ENCODE data around the gene CEP83.
A peak's percentile ranks its signal among the peaks of the same experiment; 100 is the strongest.
"Not testable (repeated sequence)": the region's sequence is repeated elsewhere in the genome, so short reads cannot be mapped to it uniquely, and the experiment has no call there.

CEP83 gene

DNA sequence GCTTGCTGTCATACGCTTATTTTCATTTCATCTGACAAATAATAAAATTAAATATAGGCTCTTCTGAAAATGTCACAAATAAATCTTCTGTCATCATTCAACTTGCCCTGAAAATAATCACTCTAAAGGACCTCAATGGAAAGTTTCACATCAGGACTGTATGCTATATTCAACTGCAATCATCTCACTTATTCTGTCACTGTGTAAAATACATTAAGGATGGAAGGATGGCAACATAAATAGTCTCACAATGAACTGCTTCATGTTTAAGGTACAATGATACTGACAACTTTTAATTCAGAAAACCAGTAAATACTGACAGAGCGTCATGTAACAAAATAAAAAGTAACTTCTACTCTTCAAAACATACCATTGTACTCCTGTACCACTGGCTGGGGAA is 82.1 kb downstream of the CEP83 start:
- DNase-seq (ENCODE audit: low spot score), result no peak

- no peak for DNase-seq (ENCODE audit: low spot score)
Observed at GRCh38 chr12:94374124-94374523, 85.5 kb downstream of the CEP83 start.

GRCh38 chr12:94372461-94372860 is 87.2 kb downstream of the CEP83 start:
- no peak for DNase-seq (ENCODE audit: low spot score)

DNA sequence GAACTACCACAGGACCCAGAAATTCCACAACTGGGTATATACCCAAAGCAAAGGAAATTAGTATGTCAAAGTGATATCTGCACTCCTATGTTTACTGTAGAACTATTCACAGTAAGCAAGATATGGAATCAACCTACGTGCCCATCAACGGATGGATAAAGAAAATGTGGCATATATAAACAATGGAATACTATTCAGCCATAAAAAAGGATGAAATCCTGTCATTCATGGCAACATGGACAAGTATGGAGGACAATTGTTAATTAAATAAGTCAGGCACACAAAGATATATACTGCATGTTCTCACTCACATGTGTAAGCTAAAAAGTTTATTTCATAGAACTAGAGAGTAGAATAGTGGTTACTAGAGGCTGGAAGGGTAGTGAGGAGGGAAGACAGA is 97.0 kb downstream of the CEP83 start:
- DNase-seq (ENCODE audit: low spot score), result no peak

GRCh38 chr12:94359761-94360160 is 99.9 kb downstream of the CEP83 start:
- no peak for DNase-seq (ENCODE audit: low spot score)

GRCh38 chr12:94353130-94353529 is 106.5 kb downstream of the CEP83 start:
- no peak for DNase-seq (ENCODE audit: low spot score)

- DNase-seq (ENCODE audit: low spot score), result no peak
Observed at GRCh38 chr12:94340573-94340972, 119.1 kb downstream of the CEP83 start.

- DNase-seq (ENCODE audit: low spot score), result no peak
Observed at GRCh38 chr12:94338006-94338794, 121.5 kb downstream of the CEP83 start.

- no peak for DNase-seq (ENCODE audit: low spot score)
Observed at GRCh38 chr12:94336211-94336925, 123.3 kb downstream of the CEP83 start.

- no peak for DNase-seq (ENCODE audit: low spot score)
Observed at GRCh38 chr12:94333396-94333795, 126.3 kb downstream of the CEP83 start.

- no peak for DNase-seq (ENCODE audit: low spot score)
Observed at GRCh38 chr12:94329366-94329765, 130.3 kb downstream of the CEP83 start.

DNA sequence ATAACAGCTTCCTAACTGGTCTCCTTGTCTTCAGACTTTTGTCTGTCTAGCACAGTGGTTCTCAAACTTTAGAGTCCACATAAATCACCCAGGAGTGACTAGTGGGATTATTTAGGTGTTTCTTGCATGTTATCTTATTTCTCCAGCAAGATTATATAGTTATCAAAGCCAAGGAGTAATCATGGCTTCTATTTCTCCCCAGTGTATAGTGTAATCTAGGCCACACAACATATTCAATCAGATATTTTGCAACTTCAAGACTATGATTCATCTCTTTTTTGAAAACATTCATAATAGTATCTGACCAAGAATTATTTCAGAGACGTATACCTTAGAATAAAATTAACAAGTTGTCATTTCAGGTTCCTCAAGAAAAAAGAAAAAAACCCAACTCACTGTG is 131.9 kb downstream of the CEP83 start:
- no peak for DNase-seq (ENCODE audit: low spot score)

GRCh38 chr12:94326727-94327126 is 132.9 kb downstream of the CEP83 start:
- no peak for DNase-seq (ENCODE audit: low spot score)

GRCh38 chr12:94326234-94326633 is 133.4 kb downstream of the CEP83 start:
- no peak for DNase-seq (ENCODE audit: low spot score)

- no peak for DNase-seq (ENCODE audit: low spot score)
Observed at GRCh38 chr12:94322346-94322745, 137.3 kb downstream of the CEP83 start.

GRCh38 chr12:94320109-94320508 is 139.6 kb downstream of the CEP83 start:
- DNase-seq (ENCODE audit: low spot score), result no peak

- DNase-seq (ENCODE audit: low spot score), result no peak
Observed at GRCh38 chr12:94318181-94318580, 141.5 kb downstream of the CEP83 start.

GRCh38 chr12:94316600-94316999 is 143.1 kb downstream of the CEP83 start:
- not testable (repeated sequence) for DNase-seq (ENCODE audit: low spot score)

DNA sequence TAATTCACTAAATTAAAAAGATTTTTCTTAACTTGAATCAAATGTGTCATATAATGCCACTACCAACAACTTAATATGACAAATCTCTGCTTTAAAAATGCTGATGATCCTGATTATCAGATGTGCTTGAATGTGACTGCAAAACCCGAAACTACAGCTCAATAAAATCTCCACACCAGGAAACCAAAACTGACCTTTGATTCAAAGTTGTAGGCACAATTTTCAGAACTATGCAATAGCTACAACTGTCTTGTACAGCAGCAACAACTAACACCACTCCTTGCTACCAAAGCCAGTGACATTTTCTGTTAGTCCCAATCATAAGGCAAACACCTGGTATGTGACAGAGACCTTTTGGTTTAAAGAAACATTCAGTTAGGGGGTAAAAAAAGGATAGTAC is 147.3 kb downstream of the CEP83 start:
- DNase-seq (ENCODE audit: low spot score), result no peak

DNA sequence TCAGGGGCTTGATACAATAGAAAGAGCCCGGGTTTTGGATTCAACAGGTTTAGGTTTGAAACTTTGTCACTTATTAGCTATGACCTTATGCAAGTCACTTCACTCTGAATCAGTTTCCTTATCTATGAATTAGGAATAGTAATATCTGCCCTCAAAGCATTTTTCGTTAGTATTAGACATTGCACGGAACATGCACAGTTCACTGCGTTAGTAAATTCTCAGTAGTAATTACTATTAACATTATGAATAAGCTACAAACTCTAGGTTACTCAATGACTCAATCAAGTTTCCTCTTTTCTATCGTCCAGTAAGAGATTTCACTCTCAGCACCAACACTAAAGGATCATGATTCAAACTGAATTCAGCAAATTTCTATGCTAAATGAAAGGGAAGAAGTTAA is 150.3 kb downstream of the CEP83 start:
- DNase-seq (ENCODE audit: low spot score), result no peak

DNA sequence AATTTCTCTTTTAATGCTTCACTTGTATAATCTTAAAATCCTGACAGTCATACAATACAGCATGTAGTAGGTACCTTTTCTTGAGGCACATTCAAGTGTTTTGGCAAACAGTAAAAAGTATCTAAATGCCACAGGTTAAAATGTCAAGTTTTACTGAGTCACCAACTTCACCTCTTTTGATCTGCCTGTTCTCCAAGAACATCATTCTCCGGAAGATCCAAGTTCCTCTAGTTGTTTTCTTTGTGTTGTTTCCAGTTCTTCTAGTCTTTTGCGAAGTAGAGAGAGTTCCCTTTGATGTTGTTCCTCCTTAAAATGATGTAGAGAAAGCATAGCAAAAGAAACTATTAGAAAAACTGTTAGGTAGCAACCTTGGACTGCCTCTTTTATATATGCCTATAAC is 151.1 kb downstream of the CEP83 start:
- DNase-seq (ENCODE audit: low spot score), result no peak

DNA sequence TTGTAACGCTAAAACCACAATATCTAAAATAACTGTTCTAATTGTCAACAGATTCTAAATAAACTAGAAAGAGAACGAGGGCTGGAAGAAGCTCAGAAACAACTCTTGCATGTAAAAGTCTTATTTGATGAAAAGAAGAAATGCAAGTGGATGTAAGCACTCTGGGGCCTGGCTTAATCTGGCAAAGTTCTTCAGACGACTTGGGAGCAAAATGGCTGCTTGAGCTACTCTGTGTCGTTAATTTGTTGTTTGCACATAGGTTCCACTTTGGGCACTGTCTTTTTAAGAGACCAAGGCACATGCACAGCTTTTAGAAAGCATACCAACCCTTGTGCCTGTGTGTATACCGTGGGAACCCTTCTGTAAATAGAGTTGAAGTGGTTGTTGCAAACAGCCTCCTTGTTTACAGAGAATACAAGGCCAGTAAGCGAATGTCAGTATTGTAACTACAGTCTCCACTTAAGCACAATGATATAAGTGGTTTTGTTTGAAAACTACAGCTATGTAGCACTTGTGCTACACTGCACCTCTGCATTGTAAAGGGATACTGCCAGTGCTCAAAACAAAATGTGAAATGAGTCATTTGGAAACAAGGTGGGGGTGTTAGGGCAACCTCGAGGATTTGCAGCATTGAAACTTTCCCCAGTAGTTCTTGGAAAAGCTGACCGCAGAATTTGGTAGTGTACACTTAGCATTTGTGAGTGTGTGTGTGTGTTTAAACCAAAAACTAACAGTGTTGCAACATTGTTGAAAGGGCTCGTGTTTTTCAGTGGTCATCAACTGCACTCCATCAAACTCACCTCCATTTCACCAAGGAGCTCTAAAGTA is 154.3 kb downstream of the CEP83 start:
- no peak for DNase-seq (ENCODE audit: low spot score)

DNA sequence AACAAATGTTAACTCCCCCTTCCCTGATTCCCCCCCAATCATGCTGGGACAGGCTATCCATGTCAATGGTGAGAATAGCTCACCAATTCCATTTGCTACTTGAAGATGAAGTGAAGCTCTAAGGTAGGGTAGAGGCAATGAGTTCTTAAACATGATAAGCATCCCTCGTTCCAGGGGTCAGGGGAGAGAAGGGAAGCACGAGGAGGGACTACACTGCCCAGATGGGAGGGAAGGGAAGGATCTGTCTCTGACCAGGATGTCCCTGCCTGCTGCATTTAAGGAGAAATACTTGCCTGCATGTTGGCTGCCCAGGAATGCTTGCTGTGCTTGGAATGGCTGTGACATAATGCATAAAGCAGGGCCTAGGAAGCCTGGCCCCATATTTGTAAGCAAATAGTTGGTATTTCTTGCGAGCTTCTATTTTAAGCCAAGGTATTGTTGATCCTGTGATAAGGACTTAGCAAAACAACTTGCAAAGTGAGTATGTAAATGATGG is 155.1 kb downstream of the CEP83 start:
- peak; percentile 64 for DNase-seq (ENCODE audit: low spot score)

Measured in iPS-NIHi11 (cell line).